ENCODE results near the gene SLC22A6.

SLC22A6 gene

GRCh38 chr11:62984451-62984991 is at the start of gene SLC22A6:
SLC22A6 (minus strand) TSS chr11:62984967; CDS start chr11:62984690, 277 bp downstream.
- no peak for DNase-seq (ENCODE audit: low read depth)
- no peak within 1 kb of the TSS for H3K4me3 ChIP-seq (ENCODE audit: low read length)
- TF ChIP-seq, protein P1, sequence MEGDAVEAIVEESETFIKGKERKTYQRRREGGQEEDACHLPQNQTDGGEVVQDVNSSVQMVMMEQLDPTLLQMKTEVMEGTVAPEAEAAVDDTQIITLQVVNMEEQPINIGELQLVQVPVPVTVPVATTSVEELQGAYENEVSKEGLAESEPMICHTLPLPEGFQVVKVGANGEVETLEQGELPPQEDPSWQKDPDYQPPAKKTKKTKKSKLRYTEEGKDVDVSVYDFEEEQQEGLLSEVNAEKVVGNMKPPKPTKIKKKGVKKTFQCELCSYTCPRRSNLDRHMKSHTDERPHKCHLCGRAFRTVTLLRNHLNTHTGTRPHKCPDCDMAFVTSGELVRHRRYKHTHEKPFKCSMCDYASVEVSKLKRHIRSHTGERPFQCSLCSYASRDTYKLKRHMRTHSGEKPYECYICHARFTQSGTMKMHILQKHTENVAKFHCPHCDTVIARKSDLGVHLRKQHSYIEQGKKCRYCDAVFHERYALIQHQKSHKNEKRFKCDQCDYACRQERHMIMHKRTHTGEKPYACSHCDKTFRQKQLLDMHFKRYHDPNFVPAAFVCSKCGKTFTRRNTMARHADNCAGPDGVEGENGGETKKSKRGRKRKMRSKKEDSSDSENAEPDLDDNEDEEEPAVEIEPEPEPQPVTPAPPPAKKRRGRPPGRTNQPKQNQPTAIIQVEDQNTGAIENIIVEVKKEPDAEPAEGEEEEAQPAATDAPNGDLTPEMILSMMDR (conservative IDR thresholded peaks at IDR 0.05; ENCODE audit: low read depth, low read length), result no peak

GRCh38 chr11:63032457-63032856 is 47.7 kb upstream of the SLC22A6 start:
- no peak overlapping the region for H3K4me3 ChIP-seq (ENCODE audit: low read length)
- no peak for DNase-seq (ENCODE audit: low read depth)
- TF ChIP-seq, protein P1 (conservative IDR thresholded peaks at IDR 0.05; ENCODE audit: low read depth, low read length), result no peak

DNA sequence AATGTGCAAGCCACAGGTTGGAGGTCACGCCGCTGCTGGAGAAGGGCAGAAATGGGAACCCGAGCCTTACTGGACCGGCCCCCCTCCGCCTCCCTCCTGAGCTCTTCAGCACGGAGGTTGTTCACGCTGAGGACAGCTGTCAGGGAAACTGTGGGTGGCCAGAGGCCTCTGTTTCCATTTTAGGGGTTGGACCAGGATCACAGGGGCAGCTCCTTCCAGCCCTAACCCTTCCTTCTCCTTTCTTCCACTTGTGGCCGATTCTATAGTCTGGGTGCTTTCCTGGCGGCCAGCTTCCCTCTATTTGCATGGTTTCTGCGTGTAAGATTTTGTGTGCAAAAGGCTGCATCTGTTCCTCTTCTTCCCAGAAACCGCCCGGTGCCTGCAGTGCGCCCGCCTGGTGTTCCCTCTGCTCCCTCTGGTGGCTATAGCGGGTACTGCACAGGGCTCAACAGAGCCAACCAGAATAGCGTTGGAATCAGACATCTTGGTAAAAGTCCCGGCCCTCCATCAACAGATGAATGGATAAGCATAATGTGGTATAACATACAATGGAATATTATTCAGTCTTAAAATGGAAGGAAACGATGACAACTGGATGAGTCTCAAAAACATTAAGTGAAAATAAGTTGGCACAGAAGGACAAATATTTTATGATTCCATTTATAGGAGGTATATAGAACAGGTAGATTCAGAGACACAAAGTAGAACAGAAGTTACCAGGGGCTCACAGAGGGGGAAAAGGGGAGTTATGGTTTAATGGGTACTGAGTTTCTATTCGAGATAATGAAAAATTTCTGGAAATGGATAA is 39.3 kb upstream of the SLC22A6 start:
- TF ChIP-seq, protein P1 (conservative IDR thresholded peaks at IDR 0.05; ENCODE audit: low read depth, low read length), result peak; percentile 100
- no peak for DNase-seq (ENCODE audit: low read depth)
- no peak overlapping the region for H3K4me3 ChIP-seq (ENCODE audit: low read length)

- TF ChIP-seq, protein P1 (conservative IDR thresholded peaks at IDR 0.05; ENCODE audit: low read depth, low read length), result no peak
- peak; percentile 28 for DNase-seq (ENCODE audit: low read depth)
- H3K4me3 ChIP-seq (ENCODE audit: low read length), result no peak overlapping the region
Observed at GRCh38 chr11:63023222-63023814, 38.6 kb upstream of the SLC22A6 start.

DNA sequence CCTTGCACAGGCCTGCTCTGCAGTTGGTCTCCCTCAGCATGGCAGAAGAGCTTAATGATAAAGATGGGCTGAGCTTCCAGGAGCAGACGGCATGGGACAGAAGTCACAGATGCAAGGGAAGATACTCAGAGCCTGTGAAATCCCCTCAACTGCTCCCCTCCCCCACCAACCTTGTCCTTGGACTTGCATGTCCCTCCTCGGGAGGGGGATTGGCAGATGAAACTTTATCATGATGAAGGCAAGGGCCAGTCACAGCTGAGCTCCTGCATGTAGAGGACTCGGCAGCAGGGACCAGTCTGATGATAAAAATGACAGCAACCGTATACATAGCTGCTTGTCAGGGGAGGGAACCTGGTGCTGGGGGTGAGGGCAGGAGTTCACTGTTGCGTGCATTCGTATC is 37.7 kb upstream of the SLC22A6 start:
- DNase-seq (ENCODE audit: low read depth), result no peak
- TF ChIP-seq, protein P1 (conservative IDR thresholded peaks at IDR 0.05; ENCODE audit: low read depth, low read length), result no peak
- H3K4me3 ChIP-seq (ENCODE audit: low read length), result no peak overlapping the region

DNA sequence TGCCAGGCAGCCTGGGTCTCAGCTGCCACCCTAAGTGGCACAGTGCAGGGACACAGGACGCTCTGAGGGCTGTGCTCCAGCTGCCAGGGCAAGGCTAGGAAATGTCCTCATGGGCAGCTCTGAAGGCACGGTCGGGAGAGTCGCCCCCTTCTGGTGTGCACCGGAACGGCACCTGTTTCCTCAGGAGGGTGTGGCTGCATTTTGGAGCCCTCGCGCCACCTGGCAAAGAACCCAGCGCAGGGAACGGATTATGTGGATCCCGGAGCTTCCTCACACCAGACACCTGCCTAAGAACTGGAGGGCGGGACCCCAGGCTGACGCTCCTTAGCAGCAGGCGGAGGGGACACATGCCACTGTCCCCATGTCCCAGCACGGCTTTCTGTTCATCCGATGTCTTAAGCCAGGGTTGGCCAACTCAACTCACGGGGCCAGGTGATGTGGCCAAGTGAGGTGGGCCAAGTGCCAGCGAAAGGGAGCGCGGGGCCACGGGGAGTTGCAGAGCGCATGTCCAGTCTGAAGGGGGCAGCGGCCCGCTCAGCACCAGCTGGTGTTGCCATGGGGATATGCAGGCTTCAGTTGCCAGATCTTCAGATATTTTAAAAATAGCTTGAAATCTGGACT is 36.0 kb upstream of the SLC22A6 start:
- DNase-seq (ENCODE audit: low read depth), result no peak
- TF ChIP-seq, protein P1 (conservative IDR thresholded peaks at IDR 0.05; ENCODE audit: low read depth, low read length), result peak; percentile 52
- H3K4me3 ChIP-seq (ENCODE audit: low read length), result no peak overlapping the region

Data from retinal pigment epithelial cell (primary cell).